ENCODE results near the gene BMP2K.
A peak's percentile ranks its signal among the peaks of the same experiment; 100 is the strongest.

BMP2K gene

DNA sequence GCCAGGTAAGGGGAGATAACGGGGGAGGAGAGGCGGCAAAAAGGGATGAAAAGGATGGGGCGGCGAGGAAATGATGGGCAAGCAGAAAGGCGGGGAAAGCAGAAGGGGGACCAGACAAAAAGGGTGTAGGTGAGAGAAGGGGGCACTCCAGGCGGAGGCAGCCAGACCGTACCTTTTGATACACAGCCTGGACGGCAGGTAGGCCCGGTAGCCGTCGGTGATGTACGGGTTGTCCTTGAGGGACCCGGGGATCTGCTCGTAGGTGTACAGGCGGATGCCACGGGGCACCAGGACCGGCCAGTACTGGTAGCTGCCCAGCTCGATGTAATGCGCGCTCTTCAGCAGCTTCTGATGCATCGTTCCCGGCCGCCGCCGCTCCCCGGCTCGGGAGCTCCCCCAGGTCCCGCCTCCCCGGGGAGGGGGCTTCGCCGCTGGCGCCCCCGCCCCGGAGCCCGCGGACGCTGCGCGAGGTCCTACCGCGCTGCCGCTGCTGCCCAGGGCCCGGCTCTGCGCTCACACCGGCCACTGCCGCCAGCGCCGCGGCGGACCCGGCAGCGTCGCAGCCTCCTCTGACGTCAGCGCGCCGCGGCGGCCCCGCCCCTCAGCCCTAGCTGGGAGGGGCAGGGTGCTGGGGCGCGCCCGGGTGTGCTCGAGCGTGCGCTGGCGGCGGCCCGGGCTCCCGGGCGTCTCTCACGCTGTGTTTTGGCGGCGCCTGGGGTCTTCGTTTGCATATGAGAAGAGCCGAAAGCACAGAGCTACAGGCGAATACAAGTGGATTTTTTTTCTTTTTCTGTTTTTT lies 162.9 kb downstream of the BMP2K start, which contains the start of gene PAQR3:
Gene PAQR3, minus strand, starts transcription at position 571 of the 799 bp plus-strand sequence. Its CDS starts 214 bp downstream, at position 357.
- peak; percentile 87 to 88 for DNase-seq

GRCh38 chr4:78939667-78940008 lies 163.5 kb downstream of the BMP2K start:
- no peak for DNase-seq

- no peak for DNase-seq
Measured at GRCh38 chr4:78940752-78941151, 164.6 kb downstream of the BMP2K start.

DNA sequence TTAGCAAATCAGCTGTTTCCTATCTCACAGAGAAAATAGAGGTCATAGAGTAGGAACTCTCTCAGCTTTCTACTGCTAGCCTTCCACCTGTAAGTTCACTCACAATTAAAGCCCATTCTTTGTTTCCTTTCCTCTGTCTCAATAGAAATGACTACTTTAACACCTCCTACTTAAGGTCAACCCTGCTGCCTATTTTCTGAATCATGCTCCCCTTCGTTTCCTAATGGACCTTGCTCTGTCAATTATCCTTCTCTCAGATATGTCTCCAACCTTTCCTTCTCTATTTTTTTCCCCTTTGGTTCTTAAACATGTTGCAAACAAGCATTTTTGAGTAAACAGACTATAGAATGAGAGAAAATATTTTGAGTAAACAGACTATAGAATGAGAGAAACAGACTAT lies 168.2 kb downstream of the BMP2K start:
- no peak for DNase-seq

DNA sequence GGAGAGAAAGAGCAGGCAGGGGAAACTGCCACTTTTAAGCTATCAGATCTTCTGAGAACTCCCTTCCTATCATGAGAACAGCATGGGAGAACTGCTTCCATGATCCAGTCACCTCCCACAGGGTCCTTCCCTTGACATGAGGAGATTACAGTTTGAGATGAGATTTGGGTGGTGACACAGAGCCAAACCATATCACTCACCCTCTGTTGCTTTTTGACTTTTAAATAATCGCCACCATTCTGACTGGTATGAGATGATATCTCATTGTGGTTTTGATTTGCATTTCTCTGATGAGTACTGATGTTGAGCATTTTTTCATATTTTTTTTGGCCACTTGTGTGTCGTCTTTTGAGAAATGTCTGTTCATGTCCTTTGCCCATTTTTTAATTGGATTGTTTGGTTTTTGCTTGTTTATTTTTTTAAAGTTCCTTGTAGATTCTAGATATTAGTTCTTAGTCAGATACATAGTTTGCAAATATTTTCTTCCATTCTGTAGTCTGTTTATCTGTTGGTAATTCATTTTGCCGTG lies 169.6 kb downstream of the BMP2K start:
- DNase-seq: no peak

GRCh38 chr4:78949735-78950134 lies 173.6 kb downstream of the BMP2K start:
- DNase-seq: no peak

DNA sequence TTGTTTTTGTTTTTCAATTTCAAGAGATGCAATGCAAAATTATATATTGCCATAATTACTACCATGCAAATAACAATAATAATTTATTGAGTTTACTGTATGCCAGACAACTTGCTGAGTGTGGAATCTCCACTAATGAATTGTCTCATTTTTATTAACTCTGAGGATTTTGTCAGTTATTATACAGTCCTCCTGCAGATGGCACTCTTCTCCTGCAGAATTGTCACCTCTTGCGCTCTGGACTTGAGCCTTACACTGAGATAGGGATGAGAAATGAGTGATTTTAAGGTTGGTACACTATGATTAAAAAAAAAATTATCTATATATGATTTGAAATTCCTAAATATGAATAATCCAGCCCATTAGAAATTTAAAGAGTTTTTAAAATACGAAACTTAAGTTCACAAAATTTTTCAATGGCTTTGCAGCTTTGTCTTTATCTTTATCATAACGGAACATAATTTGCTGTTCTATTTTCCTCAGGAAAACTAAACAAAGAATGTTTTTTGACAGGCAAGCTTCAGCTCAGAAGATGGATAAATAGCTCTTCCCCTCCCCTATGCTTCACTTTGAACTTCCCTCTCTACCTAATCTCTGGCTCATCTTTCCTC lies 175.8 kb downstream of the BMP2K start:
- DNase-seq: peak in 1 of 2 donors; percentile 22

- DNase-seq: no peak
Measured at GRCh38 chr4:78953231-78953630, 177.1 kb downstream of the BMP2K start.

- no peak for DNase-seq
Measured at GRCh38 chr4:78953769-78954666, 177.9 kb downstream of the BMP2K start.

GRCh38 chr4:78956975-78957374 lies 180.8 kb downstream of the BMP2K start:
- DNase-seq: no peak

- no peak for DNase-seq
Measured at GRCh38 chr4:78960926-78961325, 184.8 kb downstream of the BMP2K start.
